NCI-H2029 treated with DMSO at 0.1 percent for 48 hours (cell line): Measurements from ENCODE around the gene NPAS3.

Source experiments
- DNase-seq: peaks from one replicate; lab custom pipeline; 2025; lab: John Stamatoyannopoulos, UW

The NPAS3 gene

DNA sequence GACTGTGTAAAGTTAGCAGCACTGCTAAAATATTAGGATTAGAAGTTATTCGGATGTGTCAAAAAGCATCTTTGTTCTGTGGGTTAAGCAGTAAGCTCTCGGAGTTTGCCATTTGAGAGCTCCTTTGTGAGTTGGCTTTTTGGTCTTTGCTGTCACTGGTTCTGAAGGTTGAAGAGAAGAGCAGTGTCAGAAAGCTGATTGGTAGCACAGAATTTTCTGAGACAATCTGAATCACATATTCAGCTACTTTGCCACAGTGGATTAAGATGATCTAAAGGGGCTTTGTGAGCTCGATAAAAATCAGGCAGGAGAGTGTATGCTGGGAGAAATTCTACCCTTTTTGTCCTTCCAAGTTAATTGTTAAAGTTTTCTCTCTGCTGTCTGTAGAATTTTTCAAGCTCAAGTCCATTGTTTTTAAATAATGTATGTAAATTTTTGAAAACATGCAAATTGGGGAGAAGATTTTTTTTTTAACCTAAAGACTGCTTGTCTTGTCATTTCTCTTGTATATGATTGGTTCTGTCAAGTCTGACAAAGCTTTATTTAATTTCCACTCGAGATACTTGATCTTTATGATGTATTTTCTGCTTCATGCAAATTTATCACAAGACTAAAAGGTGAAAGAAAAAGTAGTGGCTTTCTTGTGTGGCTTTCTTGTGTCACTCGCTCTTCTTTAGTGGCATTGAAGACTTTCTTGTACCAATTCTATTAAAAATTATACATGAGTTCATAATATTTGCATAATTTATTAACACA, 704.9 kb downstream of the NPAS3 start:
- DNase-seq = no peak

DNA sequence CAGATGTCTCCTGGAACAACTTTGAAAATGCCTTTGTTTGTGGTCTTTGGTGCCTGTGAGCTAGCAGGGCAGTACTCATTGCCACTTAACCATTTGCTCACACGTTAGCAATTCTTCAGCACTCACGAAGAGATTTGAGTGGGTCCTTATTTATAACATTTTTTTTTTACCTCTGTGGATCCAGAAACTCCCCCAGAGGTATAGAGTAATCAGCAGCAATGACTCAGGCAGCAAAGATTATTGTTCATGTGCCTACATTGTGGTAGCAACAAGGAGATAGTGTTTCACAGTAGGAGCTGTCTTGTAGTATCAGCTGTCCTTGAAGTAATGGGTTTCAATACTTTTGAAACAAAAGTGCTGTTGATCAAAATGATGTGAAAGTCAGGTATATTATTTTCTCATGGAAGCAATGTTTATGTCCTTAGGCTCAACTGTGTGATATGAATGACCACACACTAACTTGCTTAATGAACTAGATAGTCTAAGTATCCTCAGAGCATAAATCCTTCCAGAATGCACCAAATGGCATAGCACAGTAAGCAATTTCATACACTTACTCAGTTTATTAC, 708.1 kb downstream of the NPAS3 start:
- no peak for DNase-seq

DNA sequence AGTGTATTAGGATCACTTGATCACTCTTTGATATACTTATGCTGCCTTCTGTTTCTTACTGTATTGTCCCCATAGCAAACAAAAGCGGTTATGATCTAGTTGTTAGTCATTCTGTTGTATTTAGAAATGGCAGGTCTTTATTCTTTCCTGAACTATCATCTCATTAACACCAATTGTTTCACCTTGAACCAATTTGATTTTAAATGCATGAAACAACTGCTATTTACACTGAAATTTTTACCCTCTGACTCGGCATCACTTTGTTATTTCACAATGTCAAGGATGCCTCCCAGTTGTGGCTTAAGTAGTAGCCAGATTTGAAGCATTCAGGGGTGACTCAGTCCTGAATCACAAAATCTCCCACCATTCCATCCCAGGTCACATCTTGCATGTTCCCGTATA, 708.7 kb downstream of the NPAS3 start:
- DNase-seq = no peak

DNA sequence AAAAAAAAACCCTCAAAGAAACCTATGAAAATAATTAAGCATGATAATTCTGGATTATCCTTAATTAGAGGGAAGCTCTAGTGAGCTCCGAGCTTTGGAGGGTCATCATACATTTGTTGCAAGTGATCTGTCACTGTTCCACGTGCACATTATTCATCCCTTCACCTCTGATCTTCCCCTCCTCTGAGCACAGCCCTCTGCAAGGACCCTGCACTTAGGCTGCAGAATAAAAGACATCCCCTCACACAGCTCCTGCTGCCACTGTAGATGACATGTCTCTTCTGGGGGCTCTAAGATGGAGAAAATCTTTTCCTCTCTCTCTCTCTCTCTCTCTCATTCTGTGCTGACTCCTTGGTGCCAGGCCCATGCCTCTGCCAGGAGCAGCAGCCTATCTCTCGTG, 711.8 kb downstream of the NPAS3 start:
- DNase-seq = no peak

DNA sequence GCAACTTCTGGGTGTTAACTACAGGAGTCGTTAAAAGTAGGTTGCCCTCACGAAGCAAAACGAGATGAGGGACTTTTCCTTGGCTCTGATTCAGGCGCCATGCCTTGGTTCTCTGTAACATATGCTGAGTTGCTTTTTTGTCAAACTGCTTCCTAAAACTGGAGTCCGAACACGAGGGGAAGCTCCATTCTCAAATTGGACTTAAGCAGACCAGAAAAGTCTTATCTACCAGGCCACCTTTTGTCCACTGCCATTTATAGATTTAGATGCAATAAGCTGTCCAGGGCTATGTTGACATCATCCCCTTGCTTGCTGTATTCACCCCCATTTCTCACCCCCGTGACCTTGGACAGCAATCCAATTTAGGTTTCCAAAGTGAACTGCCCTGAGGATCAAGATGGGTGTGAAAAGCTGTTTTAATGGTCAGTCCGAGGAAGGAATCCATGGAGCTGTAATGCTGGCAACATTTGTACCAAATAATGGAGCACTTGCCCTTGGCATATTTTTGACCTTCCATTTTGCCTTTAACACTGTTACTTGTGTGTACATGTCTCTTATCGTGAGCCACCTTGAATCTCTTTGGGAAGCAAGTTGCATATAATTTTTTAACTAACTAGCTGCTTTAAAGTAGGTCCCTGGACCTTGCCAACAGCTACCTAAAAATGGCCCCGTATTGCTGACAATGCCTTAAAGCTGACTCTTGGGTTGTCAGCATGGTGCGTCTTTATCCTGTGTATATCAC, 714.1 kb downstream of the NPAS3 start:
- DNase-seq = no peak

DNA sequence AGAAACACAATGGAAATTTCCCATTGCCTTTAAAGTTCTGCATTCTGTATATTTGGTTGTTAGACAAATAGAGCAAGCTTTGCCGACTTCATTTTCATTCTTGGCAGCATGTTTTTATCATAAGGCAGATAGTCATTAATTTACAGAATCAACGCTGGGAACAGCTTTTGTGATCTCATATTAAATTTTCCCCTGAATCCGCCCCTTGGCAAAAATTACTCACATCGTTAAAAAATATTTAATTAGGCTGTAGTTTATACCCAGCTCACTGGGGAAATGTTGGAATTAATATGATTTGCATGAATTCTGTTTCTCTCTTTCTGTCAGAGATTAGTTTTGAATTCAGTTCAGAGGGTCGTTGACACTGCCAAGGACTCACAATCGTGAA, 714.6 kb downstream of the NPAS3 start:
- DNase-seq = no peak

DNA sequence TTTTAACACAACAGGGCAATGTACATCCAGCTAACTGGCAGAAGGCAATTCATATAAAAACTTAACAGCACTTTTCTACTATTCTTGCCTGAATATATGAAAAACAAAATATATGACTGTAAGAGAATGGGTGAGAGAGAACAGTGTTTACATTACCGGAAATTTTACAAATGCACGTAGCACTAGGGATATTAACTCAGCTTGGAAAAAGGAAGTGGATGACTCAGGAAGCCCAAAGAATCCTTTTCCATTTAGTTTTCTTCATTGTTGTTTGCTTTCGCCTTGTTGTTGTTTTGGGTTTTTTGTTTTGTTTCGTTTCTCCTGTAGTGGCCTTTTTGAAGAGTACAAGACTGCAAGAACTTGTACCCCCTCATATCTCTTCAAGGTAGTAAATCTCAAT, 716.7 kb downstream of the NPAS3 start:
- no peak for DNase-seq

DNA sequence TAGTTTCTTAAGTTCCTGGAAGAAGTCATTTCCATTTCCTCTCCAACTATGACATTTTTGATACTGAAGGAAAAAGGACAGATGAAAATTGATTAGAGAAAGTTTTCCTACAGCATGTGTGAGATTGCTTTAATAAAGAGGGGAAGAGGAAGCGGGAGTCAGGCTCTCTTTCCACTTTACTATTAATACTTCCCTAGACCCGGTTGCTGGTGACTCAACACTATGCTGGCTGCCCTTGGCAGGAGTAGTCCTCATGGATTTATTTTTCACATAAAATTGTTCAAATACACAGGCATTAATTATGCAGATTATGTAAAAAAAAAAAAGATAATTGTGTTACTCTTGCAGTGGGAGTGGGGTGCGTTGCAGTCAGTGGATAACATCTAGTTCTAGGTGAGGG, 718.8 kb downstream of the NPAS3 start:
- no peak for DNase-seq

DNA sequence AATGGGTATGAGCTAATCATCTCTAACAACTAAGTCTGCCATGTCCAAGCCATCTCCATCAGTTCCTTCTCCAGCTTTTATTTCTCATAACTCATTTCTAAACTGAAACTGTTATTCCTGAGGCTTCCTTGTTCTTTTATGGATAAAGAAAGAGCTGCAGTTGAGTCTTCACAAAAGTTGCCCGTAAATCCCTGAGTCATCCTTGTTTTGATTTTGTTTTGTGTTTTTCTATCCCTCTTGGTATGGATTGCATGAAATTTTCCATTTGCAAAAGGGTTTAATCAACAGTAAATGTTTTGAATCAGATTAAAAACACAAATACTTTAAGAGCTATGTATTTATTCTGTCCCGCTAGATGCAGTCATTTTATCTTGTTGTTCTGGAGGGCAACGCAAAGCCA, 721.6 kb downstream of the NPAS3 start:
- DNase-seq = no peak

DNA sequence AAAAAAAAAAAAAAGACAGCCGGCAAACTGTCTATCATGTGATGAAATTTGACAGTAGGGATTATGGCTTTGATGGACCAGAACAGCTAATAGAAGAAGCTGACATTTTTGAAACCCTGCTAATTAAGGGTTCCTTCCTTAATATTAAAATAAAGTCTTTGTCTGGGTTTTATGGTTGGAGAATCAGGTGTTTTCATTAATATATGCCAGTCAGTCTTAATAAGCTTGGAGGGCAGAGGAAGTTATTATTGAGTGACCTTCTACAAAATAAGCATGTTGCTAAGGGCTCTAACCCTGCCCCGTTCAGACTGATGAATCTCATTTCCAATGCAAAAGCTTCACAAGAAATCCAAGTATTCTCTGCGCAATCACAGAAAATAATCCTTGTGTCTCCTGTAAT, 722.4 kb downstream of the NPAS3 start:
- no peak for DNase-seq

DNA sequence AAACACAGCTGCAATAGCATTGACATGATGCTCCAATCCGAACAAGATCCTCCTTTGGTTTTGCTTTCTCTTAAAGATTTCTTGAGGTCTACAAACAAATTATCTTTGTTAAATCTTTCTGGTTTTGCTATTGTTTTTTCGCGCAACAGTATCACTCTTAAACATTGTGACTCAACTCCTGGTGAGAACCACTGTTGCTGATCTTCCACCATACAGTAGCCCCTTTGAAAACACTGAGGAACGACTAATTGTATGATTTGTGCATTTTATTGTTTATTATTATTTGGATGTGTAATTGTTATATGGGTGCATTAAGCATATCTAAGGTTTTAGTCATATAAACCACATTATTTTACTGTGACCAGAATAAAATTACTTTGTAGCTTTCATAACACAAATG, 729.4 kb downstream of the NPAS3 start:
- no peak for DNase-seq

DNA sequence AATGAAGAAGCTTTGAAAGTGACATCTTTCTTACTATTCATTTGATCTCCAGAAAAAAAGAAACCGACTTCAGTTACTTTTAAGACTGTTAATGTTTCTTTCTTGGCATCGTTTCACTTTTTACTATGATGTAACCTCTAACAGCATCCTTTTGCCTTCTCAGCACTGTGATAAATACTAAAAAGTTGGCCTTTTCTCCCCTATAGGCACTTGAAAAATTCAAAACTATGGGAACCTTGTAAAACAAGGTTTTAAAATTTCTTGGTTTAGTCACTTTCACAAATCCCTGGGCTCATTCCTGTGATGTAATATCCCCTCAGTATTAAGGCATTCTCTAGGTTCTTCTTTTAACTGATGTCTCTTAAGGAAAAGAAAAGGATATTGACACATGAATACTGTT, 730.4 kb downstream of the NPAS3 start:
- DNase-seq = no peak

DNA sequence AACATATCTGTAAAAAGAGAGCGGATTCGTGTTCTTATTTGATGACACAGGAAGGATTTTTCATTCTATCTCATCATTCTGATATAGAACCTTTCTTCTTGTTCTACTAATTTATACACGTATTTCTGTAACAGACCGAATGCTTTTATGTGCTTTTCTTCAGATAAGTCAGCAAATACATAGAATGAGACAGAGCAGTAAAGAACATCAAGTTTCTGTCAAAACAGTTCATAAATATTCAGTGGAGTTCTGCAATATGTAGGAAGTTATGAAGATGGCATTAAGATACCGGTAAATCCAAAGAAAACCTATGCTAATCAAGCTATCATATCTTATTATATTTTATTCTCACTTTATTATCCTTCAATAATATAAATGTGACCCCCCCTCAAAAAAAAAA, 731.6 kb downstream of the NPAS3 start:
- DNase-seq = no peak

DNA sequence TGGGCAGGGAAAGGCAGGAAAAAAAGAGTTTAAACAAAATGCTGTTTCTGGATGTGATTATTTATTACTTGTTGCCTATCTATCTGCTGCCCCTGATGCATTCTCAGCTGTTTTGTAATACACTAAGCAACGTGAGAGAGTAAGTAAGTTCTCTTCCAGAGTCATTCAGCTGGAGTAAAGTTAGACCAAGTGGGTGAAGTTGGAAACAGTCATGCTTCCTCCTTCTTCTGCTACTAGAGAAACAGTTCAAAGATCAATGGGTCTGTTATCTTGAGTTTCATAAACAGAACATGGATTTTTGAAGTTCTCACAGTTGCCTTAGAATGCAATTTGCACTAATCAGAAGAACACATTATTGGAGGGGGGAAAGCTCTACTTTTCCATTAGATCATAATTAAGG, 732.9 kb downstream of the NPAS3 start:
- DNase-seq = no peak

DNA sequence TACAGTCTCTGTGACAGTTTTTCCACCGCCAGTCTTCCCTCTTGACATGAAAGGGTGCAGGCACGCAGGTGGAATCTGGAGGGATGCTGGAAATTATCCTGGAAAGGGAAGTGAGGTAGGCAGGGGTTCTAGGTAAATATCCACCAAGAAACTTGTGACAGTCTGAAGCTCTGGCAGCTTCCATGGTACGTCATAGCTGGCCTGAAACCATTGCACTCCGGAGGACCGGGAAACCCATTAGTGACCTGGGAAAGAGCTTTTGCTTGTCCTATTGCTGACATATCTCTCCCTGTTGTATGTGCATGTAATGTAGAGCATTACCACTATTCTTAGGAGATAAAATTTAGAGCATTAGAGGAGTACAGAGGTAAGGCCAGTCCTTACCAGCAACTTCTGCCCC, 736.2 kb downstream of the NPAS3 start:
- DNase-seq = no peak

DNA sequence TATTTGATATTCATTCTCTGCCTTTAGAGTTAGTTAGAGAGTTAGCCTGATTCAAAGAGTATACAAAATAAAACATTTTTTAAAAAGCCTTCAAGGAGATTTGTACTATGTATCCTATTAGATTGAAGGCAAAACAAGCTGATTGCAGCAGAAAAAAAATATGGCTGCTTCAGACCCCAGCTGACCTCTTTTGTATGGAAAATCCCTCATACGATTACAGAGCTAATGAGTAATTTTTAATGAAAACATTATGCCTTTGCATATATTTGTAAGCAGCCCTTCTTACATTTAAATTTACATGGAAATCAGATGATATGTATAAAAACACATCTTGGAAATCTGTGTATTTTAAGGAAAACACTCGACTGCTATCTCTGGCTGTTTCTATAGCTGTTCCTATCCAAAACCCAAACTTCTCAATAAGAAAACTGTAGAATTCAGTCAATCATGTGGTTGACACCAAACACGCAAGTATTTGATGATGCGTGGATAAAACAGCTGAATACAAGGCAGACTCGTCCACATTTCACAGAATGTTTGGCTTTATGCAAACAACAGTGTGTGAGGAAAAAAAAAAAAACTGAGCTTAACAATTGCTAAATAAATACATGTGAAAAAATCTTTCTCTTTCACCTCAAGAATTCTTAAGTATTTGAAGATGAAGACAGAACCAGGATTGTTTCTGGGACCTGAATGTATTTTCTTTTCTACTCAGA, 736.9 kb downstream of the NPAS3 start:
- DNase-seq = no peak

DNA sequence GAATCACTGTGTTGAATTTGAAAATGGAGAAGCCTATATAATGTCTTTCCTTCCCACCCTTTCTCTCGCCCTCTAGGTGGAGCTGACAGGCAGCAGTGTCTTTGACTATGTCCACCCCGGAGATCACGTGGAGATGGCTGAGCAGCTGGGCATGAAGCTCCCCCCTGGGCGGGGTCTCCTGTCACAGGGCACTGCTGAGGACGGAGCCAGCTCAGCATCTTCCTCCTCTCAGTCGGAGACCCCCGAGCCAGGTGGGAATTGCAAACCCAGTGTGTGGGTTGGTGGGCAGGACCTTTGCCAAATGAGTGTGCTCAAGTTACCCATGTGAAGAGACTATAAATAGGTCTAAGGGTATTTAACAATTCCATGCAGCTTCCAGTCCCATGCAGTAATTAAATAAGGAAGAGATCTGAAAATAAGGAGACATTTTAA, 737.5 kb downstream of the NPAS3 start:
- DNase-seq = peak; percentile 100

DNA sequence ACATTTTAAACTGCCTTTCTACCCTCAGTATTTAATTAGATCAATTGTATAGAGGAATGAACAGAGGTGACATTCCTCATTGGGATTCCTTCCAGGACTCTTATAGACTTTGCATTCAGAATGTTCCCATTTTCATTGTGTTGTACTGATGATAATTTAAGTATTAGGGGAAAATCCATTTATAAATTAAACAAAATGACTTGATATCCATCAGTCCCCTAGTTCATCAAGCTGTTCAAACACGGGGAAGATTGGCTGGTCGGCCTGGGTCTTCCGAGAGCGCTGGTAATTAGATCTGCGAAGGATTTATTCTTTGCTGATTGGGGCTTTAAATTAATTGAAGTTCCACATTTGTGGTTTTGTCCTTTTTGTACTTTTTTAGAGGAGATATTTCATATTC, 738.2 kb downstream of the NPAS3 start:
- no peak for DNase-seq

DNA sequence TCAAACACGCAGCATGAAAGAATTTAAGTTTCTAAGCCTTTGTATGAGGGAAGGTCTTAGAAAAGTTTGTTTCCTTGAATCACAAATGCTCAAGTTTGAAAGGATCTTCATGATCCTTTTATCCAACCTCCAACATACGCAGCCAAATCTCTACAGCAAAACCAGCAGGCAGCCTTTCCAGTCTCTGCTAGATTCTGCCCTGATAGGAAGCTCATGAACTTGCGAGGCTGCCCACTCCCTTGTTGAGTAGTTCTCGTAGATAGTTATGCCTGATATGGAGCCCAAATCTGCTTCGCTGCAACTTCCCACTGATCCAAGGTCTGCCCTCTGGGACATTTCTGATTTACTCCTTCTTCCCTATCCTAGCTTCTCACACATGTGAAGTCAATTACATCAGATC, 739.3 kb downstream of the NPAS3 start:
- no peak for DNase-seq

DNA sequence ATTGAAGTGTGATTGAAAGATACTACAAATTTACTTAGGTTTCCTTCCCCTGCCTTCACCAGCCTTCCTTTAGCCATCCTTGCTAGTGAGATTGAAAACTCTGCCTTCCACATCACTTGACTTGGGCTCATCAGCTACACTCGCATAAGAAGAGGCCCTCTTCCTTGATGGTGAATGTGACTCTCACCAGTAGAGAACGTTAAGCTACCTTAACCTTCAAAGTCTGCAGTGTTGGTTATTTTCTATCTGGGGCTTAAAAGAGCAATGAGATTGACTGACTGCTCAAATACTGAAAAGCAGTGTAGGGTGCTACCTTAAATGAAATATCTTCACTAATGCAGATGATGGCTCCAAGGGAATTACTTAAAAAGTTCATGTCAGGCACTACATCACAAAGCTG, 740.3 kb downstream of the NPAS3 start:
- DNase-seq = no peak

DNA sequence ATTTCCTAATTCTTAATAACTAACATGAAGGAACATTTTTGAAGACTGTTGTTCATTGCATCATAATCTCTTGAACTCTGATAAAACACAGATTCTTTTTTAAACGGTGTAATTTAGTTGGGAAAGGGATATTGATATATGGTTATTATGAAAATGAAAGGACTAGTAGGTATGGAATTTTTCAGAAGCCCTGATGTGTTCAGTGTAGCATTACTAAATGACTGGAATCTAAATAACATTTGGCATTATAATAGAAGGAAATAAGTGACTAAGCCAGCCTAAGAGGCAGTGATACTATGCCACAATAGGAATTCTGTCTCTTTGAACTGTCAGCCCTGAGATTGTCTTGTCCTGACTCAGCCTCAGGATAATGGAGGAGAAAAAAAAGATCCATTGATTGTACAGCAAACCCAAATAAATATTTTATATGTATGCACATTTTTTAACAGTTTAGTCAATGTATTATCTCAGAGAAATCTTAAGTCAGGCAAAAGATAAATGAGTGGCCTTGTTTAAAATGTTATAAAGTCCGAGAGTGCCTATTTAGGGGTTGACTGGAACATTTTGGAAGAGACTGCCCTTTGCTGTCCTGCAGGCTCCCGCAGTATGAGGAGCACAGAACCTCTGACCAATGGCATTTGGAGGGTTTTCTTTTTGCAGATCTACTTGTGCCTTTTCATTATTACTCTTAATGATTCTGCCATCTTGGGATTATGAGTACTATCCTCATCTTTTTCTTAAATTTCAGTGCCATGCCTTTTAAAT, 741.0 kb downstream of the NPAS3 start:
- no peak for DNase-seq

DNA sequence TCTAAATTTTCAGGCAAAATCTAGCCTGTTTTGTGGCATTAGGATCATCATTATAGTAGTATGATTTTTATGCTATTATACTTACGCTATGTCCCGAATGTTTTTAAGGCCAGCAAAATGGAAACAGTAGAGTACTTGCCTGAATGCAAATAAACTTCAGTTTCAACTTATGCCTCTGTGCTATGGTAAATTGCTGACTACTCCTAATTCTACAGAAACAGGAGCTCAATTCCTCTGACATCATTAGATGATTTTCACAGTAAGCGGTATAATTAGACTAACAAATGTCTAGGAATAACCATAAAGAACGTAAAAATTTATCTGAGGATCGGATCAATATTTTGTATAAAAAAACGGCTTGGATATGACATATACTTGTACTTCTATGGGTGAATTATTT, 742.2 kb downstream of the NPAS3 start:
- DNase-seq = no peak
